DOHH2 (cell line): ENCODE data around the gene FGFR3.

Experiments used
- H3F3A ChIP-seq: fragments of 200-600 bp; sonication (generic), shearing (Covaris generic); 2 replicates; pipeline ENCODE4 v1.6.0; 2016; ENCODE audit warnings: antibody characterized with exemption, mild to moderate bottlenecking; ENCODE audit not compliant: control insufficient read depth, insufficient read depth
- H3K27ac ChIP-seq: fragments of 200-600 bp; sonication (generic); 2 replicates; pipeline ENCODE4 v1.5.1; 2014; ENCODE audit warnings: low read depth, mild to moderate bottlenecking, low read length, moderate library complexity
- H3K27me3 ChIP-seq: fragments of 200-600 bp; sonication (generic); 2 replicates; pipeline ENCODE4 v1.6.1; 2014; ENCODE audit warnings: mild to moderate bottlenecking, low read length, mixed read lengths; ENCODE audit not compliant: control insufficient read depth
- H3K36me3 ChIP-seq: fragments of 200-600 bp; sonication (generic); 2 replicates; pipeline ENCODE4 v1.6.1; 2014; ENCODE audit warnings: mild to moderate bottlenecking, low read length, moderate library complexity, mixed read lengths; ENCODE audit not compliant: control insufficient read depth
- H3K4me1 ChIP-seq: fragments of 200-600 bp; sonication (generic); 2 replicates; pipeline ENCODE4 v1.6.1; 2014; ENCODE audit warnings: mild to moderate bottlenecking, low read length, mixed read lengths; ENCODE audit not compliant: control insufficient read depth
- H3K4me2 ChIP-seq: fragments of 200-600 bp; sonication (generic); 2 replicates; pipeline ENCODE4 v1.6.0; 2014; ENCODE audit warnings: mild to moderate bottlenecking, low read length, moderate library complexity
- H3K4me3 ChIP-seq: fragments of 200-600 bp; sonication (generic); 2 replicates; pipeline ENCODE4 v1.5.1; 2014; ENCODE audit warnings: mild to moderate bottlenecking, low read length, mixed read lengths
- H3K79me2 ChIP-seq: fragments of 200-600 bp; sonication (generic); 2 replicates; pipeline ENCODE4 v1.6.1; 2014; ENCODE audit warnings: mild to moderate bottlenecking, low read length, mixed read lengths; ENCODE audit not compliant: control insufficient read depth
- H3K9me2 ChIP-seq: fragments of 200-600 bp; sonication (generic); replicated peaks from 2 replicates; pipeline ENCODE4 v1.6.1; 2014; ENCODE audit warnings: mild to moderate bottlenecking, low read length, mixed read lengths; ENCODE audit not compliant: control insufficient read depth
- H3K9me3 ChIP-seq: fragments of 200-600 bp; sonication (generic); 2 replicates; pipeline ENCODE4 v1.6.1; 2014; ENCODE audit warnings: antibody characterized with exemption, low read length, mixed read lengths; ENCODE audit not compliant: control insufficient read depth, insufficient read depth
- H4K20me1 ChIP-seq: fragments of 200-600 bp; sonication (generic); 2 replicates; pipeline ENCODE4 v1.6.0; 2014; ENCODE audit warnings: low read depth, mild to moderate bottlenecking, antibody characterized with exemption, low read length, moderate library complexity; ENCODE audit not compliant: control insufficient read depth, insufficient read depth
- CTCF ChIP-seq: fragments of 200-600 bp; sonication (generic); IDR thresholded peaks from one replicate; pipeline ENCODE4 v1.5.1; 2014; ENCODE audit warnings: antibody characterized with exemption, mild to moderate bottlenecking, low read depth, low read length; ENCODE audit not compliant: poor library complexity, severe bottlenecking
- EZH2phosphoT487 ChIP-seq: fragments of 200-600 bp; sonication (generic); IDR thresholded peaks from 2 replicates; pipeline ENCODE4 v1.6.1; 2017; ENCODE audit warnings: borderline replicate concordance, mild to moderate bottlenecking, antibody characterized with exemption, low read length, moderate library complexity, mixed read lengths

Gene FGFR3

GRCh38 chr4:1761130-1761689, 31.9 kb upstream of the FGFR3 start:
- peaks cover 4% of the 10 kb centered on the region; the same call in 1 of the 2 replicates for H4K20me1 ChIP-seq
- no peaks in the 10 kb centered on the region for H3K79me2 ChIP-seq
- no peaks in the 10 kb centered on the region for H3K4me1 ChIP-seq
- H3K9me2 ChIP-seq, result no peaks in the 10 kb centered on the region
- no peak overlapping the region for H3K27ac ChIP-seq
- H3K9me3 ChIP-seq, result no peaks in the 10 kb centered on the region
- TF ChIP-seq CTCF (no peak), EZH2phosphoT487 (no peak)
- H3K4me2 ChIP-seq, result no peak overlapping the region
- H3F3A ChIP-seq, result no peaks in the 10 kb centered on the region
- H3K36me3 ChIP-seq, result no peaks in the 10 kb centered on the region
- peaks cover 19% of the 10 kb centered on the region for H3K27me3 ChIP-seq
- no peak overlapping the region for H3K4me3 ChIP-seq

- Histone ChIP-seq H3K9me2 (no peaks in the 10 kb centered on the region), H3K4me1 (peaks cover 7% of the 10 kb centered on the region), H3K27ac (no peak overlapping the region), H3K4me3 (no peak overlapping the region), H3K4me2 (no peak overlapping the region), H3K79me2 (no peaks in the 10 kb centered on the region), H3K36me3 (no peaks in the 10 kb centered on the region), H3K27me3 (peaks cover 22% of the 10 kb centered on the region), H3K9me3 (no peaks in the 10 kb centered on the region), H4K20me1 (peaks cover 4% of the 10 kb centered on the region; the same call in 1 of the 2 replicates), H3F3A (no peaks in the 10 kb centered on the region)
- TF ChIP-seq CTCF (no peak), EZH2phosphoT487 (no peak)
Observed at GRCh38 chr4:1762264-1763010, 30.7 kb upstream of the FGFR3 start.

- no peaks in the 10 kb centered on the region for H3K9me2 ChIP-seq
- H3K27me3 ChIP-seq, result peaks cover 23% of the 10 kb centered on the region
- peaks cover 4% of the 10 kb centered on the region; the same call in 1 of the 2 replicates for H4K20me1 ChIP-seq
- H3K4me3 ChIP-seq, result no peak overlapping the region
- H3K4me2 ChIP-seq, result no peak overlapping the region
- peaks cover 10% of the 10 kb centered on the region for H3K4me1 ChIP-seq
- no peaks in the 10 kb centered on the region for H3K79me2 ChIP-seq
- no peaks in the 10 kb centered on the region for H3K36me3 ChIP-seq
- no peak for TF ChIP-seq CTCF
- no peak for TF ChIP-seq EZH2phosphoT487
- H3K9me3 ChIP-seq, result no peaks in the 10 kb centered on the region
- H3K27ac ChIP-seq, result no peak overlapping the region
- H3F3A ChIP-seq, result no peaks in the 10 kb centered on the region
Observed at GRCh38 chr4:1763070-1763549, 30.0 kb upstream of the FGFR3 start.
